Right lung (tissue), 5 donors: ENCODE results near the gene ZCWPW1. TPM values are rescaled to one million over a fixed set of nuclear protein-coding genes. Genes with fewer than 3 reads are reported as not detected.
A peak's percentile ranks its signal among the peaks of the same experiment; 100 is the strongest.
"Not testable (repeated sequence)": the region's sequence is repeated elsewhere in the genome, so short reads cannot be mapped to it uniquely, and the experiment has no call there.

ENCODE experiments used
- DNase-seq, 2 donors: peaks; one replicate each; pipeline ENCODE4 v3.0.0-alpha.2; 2013
- polyA plus RNA-seq, 5 donors: library from polyadenylated mRNA; unstranded; fragments of 120-200 nt; gene quantifications; one replicate each; pipeline versions ENCODE4 v1.2.1 to v1.2.3, GENCODE V29; 2013; ENCODE audit warnings: inconsistent platforms in 1 of 5, low replicate concordance in 1 of 5; ENCODE audit not compliant: insufficient read length in 5 of 5, insufficient read depth in 1 of 5

Gene ZCWPW1
- polyA plus RNA-seq, 5 donors, result 8.2 to 10.4 (median 8.6) TPM

DNA sequence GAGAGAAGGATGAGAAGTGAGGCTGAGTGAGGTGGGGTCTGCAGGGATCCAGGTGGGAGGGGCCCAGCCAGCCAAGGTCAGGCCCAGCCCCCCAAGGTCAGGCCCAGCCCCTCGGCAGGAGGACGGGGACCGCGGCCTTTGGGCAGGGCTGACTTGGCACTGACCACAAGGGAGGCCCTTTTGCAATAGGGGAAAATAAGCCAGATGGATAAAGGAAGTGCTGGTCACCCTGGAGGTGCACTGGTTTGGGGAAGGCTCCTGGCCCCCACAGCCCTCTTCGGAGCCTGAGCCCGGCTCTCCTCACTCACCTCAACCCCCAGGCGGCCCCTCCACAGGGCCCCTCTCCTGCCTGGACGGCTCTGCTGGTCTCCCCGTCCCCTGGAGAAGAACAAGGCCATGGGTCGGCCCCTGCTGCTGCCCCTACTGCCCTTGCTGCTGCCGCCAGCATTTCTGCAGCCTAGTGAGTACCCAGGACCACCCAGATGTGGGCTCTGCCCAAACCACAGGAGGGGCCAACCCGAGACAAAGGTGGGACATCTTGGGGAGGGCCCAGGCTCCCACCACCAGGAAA lies 55.2 kb downstream of the ZCWPW1 start, which contains the start of gene PILRA:
Gene PILRA, plus strand, starts transcription at position 227 of the 571 bp plus-strand sequence. Its CDS starts 170 bp downstream, at position 397.
- no peak for DNase-seq

GRCh38 chr7:100372694-100373093 lies 55.8 kb downstream of the ZCWPW1 start:
- no peak for DNase-seq

DNA sequence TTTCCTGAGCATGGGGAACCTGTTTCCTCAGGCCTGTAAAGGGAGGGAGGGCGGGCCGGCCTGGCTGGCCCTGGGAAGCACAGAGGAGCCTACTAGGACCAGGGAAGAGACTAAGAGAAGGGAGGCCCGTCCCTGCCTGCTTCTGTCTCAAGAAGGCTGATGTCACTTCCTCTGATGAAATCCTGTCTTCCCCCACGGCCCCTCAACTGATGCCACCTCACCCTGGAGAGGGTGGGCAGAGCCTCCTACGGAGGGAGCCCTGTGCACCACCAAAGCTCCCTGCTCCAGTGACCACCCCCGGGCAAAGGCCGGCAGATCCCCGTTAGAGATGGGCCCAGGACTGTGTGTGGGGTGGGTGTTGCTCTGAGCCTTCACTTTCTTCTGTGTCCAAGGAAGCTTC lies 56.2 kb downstream of the ZCWPW1 start:
- DNase-seq, result no peak

DNA sequence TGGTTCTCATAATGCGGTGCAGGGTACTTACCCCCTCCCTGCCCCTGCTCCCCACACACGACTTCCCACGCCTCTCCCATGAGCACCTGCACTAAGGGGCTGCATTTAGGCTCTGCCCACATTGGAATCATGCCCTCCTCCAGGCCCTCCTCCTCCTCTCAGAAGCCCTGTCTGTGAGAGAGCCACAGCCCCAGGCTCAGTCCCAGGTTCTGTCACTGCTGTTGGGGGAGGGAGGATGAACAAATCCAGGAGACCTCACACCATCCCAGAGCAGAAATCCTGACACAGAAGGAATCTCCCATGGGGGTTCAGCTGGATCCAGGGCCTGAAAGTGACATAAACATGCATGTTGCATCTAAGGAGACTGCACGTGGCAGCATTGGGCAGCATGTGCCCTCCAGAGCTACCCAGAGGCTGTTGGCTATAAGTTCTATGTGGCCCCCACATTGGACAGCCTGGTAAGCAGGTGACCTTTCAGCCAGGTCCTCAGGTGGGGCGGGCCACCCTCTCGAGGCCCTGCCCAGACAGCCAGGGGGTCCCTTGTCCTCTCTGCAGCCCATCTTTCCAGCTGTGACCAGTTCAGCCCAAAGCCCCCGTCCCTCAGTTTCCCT lies 56.8 kb downstream of the ZCWPW1 start:
- DNase-seq, result no peak

DNA sequence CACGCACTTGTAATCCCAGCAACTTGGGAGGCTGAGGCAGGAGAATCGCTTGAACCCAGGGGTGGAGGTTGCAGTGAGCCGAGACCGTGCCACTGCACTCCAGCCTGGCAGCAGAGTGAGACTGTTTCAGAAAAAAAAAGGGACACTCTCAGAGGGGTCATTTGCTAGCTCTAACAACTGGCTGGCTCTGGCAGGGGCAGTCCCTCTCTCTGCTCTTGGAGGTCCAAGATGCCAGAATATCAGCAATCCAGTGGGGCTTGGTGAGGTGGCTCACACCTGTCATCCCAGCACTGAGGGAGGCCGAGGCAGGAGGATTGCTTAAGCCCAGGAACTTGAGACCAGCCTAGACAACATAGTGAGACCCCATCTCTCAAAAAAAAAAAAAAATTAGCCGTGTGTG lies 57.8 kb downstream of the ZCWPW1 start:
- no peak for DNase-seq

DNA sequence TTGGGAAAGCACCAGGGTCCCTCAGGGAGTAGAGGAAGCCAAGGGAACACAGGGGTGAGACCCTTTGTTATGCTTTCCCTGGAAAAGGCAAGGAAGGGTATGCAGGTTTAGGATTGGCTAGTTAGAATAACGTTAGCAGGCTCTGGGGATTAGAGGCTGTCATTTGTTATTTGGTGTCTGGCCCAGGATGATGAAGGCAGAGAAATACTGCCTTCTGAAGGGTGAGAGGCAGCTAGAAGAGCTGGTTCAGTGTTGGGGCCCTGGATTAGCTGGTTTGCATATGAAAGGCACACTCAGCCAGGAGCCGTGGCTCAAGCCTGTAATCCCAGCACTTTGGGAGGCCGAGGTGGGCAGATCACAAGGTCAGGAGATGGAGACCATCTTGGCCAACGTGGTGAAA lies 58.2 kb downstream of the ZCWPW1 start:
- DNase-seq, result no peak

- peak in 1 of 2 donors; percentile 17 for DNase-seq
These were observed 59.4 kb downstream of the ZCWPW1 start for GRCh38 chr7:100369105-100369504.

- DNase-seq, result no peak
These were observed 60.6 kb downstream of the ZCWPW1 start for GRCh38 chr7:100367676-100368613.

DNA sequence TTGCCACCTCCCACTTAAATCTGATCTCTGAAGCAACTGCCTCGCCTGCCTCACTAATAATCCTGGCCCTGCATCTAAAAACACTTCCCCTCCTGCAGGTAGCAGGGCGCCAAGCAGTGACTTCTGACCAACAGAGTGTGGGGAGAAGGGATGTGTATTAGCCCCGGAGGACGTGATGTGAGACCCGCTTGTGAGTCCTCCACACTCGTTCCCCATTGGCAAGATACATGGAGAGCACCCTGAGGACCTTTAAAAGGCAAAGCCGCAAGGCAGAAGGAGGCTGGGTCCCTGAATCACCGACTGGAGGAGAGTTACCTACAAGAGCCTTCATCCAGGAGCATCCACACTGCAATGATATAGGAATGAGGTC lies 61.3 kb downstream of the ZCWPW1 start:
- DNase-seq, result no peak

GRCh38 chr7:100366411-100367250 lies 61.9 kb downstream of the ZCWPW1 start:
- no peak for DNase-seq

- DNase-seq, result not testable (repeated sequence)
These were observed 62.5 kb downstream of the ZCWPW1 start for GRCh38 chr7:100365998-100366367.

DNA sequence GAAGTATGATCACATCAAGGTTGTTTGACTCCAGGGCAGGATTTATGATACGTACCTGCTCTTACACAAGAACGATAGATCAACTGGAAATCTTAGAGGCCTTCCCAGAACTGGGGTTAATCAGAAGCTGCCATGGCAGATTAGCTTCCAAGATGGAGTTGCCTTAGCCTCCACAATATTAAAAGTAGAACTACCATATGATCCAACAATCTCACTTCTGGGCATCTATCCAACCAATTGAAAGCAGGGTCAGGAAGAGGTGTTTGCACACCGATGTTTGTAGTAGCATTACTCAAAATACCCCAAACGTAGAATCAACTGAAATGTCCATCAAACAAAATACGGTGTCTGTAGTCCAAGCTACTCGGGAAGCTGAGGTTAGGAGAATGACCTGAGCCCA lies 64.0 kb downstream of the ZCWPW1 start:
- no peak for DNase-seq

GRCh38 chr7:100363797-100364196 lies 64.7 kb downstream of the ZCWPW1 start:
- DNase-seq, result not testable (repeated sequence)

- no peak for DNase-seq
These were observed 65.4 kb downstream of the ZCWPW1 start for GRCh38 chr7:100363098-100363497.

- no peak for DNase-seq
These were observed 68.2 kb downstream of the ZCWPW1 start for GRCh38 chr7:100360135-100360854.

GRCh38 chr7:100358857-100359212 lies 69.7 kb downstream of the ZCWPW1 start:
- no peak for DNase-seq

GRCh38 chr7:100358027-100358856 lies 70.3 kb downstream of the ZCWPW1 start, which contains the start of gene PILRB:
Gene PILRB, plus strand, starts transcription at chr7:100358117. Its CDS starts 186 bp downstream, at chr7:100358303.
- DNase-seq, result no peak

DNA sequence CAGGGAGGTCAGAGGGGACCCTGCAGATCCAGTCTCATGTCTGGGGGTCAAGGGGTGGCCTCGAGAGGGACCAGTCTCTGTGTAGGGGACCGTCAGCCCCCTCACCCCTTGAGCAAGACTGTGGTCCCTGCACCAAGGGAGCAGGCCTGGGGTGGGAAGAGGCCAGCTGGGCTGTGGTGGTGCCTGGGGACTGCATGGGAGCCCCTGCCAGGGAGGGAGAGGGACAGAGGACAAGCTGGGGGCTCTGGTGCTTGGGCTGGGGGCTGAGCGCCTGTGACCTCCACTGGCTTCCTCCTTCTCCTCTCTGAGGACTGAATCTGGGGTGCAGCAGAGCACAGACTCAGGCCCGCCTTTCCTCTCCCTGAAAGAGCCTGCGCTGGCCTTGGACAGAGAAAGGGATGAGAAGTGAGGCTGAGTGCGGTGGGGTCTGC lies 71.4 kb downstream of the ZCWPW1 start:
- no peak for DNase-seq

DNA sequence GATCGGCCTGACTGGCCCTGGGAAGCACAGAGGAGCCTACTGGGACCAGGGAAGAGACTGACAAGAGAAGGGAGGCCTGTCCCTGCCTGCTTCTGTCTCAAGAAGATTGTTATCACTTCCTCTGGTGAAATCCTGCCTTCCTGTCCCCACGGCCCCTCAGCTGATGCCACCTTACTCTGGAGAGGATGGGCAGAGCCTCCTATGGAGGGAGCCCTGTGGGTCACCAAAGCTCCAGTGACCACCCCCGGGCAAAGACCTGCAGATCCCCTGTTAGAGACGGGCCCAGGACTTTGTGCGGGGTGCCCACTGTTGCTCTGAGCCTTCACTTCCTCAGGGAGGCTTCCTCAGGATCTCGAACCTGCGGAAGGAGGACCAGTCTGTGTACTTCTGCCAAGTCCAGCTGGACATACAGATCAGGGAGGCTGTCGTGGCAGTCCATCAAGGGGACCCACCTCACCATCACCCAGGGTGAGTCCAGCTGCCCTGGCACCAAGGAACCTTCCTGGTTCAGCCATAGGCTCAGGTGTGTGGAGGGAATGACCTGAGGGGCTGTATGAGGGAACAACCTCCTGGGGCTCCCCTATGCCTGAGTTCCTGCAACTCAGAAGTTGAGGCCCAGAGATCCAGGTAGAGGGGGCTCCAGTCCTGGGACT lies 72.0 kb downstream of the ZCWPW1 start:
- no peak for DNase-seq
